Measurements from ENCODE around the gene GMPR2. TPM values are rescaled to one million over a fixed set of nuclear protein-coding genes. Genes with fewer than 3 reads are reported as not detected.
A peak's percentile ranks its signal among the peaks of the same experiment; 100 is the strongest.
"Not testable (repeated sequence)": the region's sequence is repeated elsewhere in the genome, so short reads cannot be mapped to it uniquely, and the experiment has no call there.

The GMPR2 gene
- total and polyA plus RNA-seq, 11 donors, result 23.9 to 55.9 (median 31.5) TPM

DNA sequence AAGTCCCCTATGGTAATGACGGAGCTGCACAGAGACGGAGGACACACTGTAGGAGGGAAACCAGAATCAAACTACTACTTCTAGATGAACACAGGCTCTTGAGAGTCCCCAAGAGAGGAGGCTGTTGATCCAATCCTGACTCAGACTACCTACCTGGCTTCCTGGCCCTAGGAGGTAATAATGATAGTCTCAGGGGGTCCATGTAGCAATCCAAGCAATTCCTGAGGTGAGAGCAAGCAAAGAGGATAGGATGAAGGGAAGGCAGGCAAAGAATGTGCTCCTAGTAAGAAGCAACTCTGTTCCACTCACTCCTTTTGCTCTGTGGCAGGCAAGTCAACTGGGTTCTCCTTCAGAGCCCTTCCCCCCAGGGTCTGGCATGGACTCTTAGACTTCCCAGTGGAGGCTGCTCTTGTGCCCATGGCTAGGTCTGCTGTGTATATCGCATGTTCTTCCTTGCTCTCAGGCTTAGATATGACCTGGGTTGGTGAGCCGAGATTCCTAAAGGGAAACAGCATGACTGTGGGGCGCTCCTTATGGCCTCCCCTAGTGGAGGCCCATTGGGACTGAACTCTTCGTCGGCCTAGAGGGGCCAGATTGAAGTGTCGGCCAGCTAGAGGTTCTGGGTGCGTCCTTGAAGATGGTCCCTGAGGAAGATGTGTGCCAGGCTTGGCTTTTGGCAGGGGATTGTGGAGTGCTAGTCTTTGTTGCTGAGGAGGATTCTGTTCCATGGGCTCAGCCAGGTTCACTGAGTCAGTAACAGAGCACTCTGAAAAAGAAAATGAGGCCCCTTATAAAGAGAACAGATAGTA lies 7.6 kb downstream of the GMPR2 start:
- DNase-seq (no peak), ATAC-seq (no peak)
- TF ChIP-seq, protein P1, sequence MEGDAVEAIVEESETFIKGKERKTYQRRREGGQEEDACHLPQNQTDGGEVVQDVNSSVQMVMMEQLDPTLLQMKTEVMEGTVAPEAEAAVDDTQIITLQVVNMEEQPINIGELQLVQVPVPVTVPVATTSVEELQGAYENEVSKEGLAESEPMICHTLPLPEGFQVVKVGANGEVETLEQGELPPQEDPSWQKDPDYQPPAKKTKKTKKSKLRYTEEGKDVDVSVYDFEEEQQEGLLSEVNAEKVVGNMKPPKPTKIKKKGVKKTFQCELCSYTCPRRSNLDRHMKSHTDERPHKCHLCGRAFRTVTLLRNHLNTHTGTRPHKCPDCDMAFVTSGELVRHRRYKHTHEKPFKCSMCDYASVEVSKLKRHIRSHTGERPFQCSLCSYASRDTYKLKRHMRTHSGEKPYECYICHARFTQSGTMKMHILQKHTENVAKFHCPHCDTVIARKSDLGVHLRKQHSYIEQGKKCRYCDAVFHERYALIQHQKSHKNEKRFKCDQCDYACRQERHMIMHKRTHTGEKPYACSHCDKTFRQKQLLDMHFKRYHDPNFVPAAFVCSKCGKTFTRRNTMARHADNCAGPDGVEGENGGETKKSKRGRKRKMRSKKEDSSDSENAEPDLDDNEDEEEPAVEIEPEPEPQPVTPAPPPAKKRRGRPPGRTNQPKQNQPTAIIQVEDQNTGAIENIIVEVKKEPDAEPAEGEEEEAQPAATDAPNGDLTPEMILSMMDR (IDR thresholded peaks at IDR 0.05), result no peak
- Histone ChIP-seq H3K36me3 (peaks cover 0 to 62% (median 60%) of the 10 kb centered on the region in 9 donors), H3K9me3 (no peaks in the 10 kb centered on the region), H3K27ac (peak overlapping the region in 3 of 12 donors; percentile 52 to 100 (median 99)), H3K4me3 (peak overlapping the region in 1 of 12 donors; percentile 5), H3K4me1 (peaks cover 16 to 60% (median 44%) of the 10 kb centered on the region in 12 donors), H3K27me3 (no peaks in the 10 kb centered on the region)
- intact Hi-C loops (cut with DNase I), result loop anchor here in 7 of 10 donors (5.0 to 10.0 kb wide), 3 partner anchors 192 to 197 kb away; no protein-coding TSS in a partner anchor
- 73 to 93% (median 89%) methylated on average over 7 to 9 of the region's 9 CpGs for WGBS, 4 donors

DNA sequence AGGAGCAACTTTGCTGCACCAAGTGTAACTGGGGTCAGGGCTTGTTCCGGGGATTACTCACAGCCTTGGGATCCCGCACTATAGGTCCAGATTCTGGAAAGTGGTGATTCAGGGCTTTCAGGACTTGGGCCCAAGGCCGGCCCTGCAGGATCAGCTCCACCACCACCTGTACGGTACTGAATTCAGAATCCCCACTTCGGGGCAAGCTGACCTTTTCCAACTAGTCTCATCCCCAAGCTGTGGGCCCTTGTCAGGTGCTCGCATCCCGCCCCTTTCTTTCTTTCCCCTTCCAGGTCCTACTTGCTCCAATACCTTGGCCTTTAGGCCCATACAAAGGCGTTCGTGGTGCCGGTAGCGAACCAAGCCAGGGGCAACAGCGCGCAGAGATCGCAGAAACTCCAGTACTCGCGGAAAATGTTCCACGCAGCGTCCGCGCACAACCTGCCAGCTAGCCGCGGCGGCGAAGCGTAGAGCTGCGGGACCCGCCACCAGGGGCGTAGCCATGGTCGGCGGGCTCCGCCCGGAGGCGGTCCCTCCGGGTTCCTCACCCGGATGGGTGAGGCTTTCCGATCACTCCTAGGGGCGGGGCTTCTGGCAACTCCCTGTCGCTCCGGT lies 9.2 kb downstream of the GMPR2 start:
- Histone ChIP-seq H3K36me3 (peaks cover 0 to 46% (median 44%) of the 10 kb centered on the region in 9 donors), H3K9me3 (no peaks in the 10 kb centered on the region), H3K4me1 (peaks cover 16 to 59% (median 42%) of the 10 kb centered on the region in 12 donors), H3K27ac (peak overlapping the region; percentile 92 to 100 (median 98)), H3K27me3 (no peaks in the 10 kb centered on the region), H3K4me3 (peak overlapping the region; percentile 42 to 94 (median 72))
- TF ChIP-seq, protein P1 (IDR thresholded peaks at IDR 0.05), result peak; percentile 52 to 75 (median 64)
- TF ChIP-seq POLR2A (IDR thresholded peaks at IDR 0.05), result no peak
- ATAC-seq (peak; percentile 89 to 95 (median 94)), DNase-seq (peak; percentile 92 to 96 (median 95))
- intact Hi-C loops (cut with DNase I), result loop anchor here (1.0 to 10.0 kb wide), 10 partner anchors 10 to 195 kb away; partner anchors contain the start of genes DHRS1 (in 2 of the 10), NOP9 (in 2 of the 10), CHMP4A (in 1 of the 10) and GMPR2 (in 1 of the 10)
- WGBS, 4 donors, result 2 to 3% (median 2%) methylated on average over 26 to 39 of the region's 39 CpGs

DNA sequence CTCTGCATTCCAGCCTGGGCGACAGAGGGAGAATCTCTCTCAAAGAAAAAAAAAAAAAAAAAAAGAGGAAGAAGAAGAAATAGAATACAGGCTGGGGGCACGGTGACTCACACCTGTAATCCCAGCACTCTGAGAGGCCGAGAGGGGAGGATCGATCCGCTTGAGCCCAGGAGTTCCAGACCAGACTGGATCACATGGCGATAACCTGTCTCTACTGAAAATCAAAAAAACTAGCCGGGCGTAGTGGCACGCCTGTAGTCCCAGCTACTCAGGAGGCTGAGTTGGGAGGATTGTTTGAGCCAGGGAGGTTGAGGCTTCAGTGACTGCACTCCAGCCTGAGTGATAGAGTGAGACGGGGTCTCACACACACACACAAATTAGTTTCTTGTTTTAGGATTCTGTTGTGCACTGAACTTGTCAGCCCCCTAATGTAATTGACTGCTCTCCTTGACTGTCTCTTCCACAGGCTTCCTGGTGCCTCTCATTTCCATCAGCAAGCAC lies 10.7 kb downstream of the GMPR2 start:
- no peaks in the 10 kb centered on the region for H3K9me3 ChIP-seq
- intact Hi-C loops (cut with DNase I), result loop anchor here (1.0 to 10.0 kb wide), 10 partner anchors 52 to 194 kb away; partner anchors contain the start of genes DHRS1 (in 2 of the 10) and NOP9 (in 2 of the 10)
- peak overlapping the region; percentile 42 to 94 (median 72) for H3K4me3 ChIP-seq
- TF ChIP-seq POLR2A (IDR thresholded peaks at IDR 0.05), result no peak
- TF ChIP-seq, protein P1 (IDR thresholded peaks at IDR 0.05), result no peak
- peaks cover 16 to 57% (median 41%) of the 10 kb centered on the region in 12 donors for H3K4me1 ChIP-seq
- H3K27me3 ChIP-seq, result no peaks in the 10 kb centered on the region
- ATAC-seq, result peak in 1 of 4 donors; percentile 0
- WGBS, 4 donors, result 58 to 67% (median 63%) methylated on average over 10 of the region's 10 CpGs
- no peak for DNase-seq
- H3K27ac ChIP-seq, result peak overlapping the region; percentile 92 to 100 (median 98)
- peaks cover 0 to 31% (median 29%) of the 10 kb centered on the region in 9 donors for H3K36me3 ChIP-seq

DNA sequence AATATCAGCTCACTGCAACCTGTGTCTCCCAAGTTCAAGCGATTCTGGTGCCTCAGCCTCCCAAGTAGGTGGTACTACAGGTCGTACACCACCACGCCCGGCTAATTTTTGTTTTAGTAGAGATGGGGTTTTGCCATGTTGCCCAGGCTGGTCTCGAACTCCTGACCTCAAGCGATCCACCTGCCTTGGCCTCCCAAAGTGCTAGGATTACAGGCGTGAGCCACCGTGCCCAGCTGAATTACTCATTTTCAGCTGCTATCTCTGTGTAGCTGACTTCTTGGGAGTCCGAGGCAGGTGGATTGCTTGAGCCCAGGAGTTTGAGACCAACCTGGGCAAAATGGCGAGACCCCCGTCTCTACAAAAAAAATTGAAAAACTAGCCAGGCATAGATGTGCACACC lies 12.6 kb downstream of the GMPR2 start:
- not testable (repeated sequence) for H3K27ac ChIP-seq, ATAC-seq, DNase-seq, H3K4me3 ChIP-seq, H3K27me3 ChIP-seq, H3K9me3 ChIP-seq
- 91 to 94% (median 93%) methylated on average over 11 of the region's 11 CpGs for WGBS, 4 donors
- H3K4me1 ChIP-seq, result peaks cover 9 to 39% (median 22%) of the 10 kb centered on the region in 12 donors
- intact Hi-C loops (cut with DNase I), result loop anchor here in 5 of 10 donors (2.0 to 10.0 kb wide), 2 partner anchors 25 to 189 kb away; partner anchors contain the start of gene RABGGTA (in 1 of the 5)
- peaks cover 0 to 12% (median 10%) of the 10 kb centered on the region in 9 donors for H3K36me3 ChIP-seq
